HG03175 (cell line): ENCODE measurements around the gene MEMO1.
A peak's percentile ranks its signal among the peaks of the same experiment; 100 is the strongest.
"Not testable (repeated sequence)": the region's sequence is repeated elsewhere in the genome, so short reads cannot be mapped to it uniquely, and the experiment has no call there.

Experiments used
- ATAC-seq: cut with Tn5 transposase; IDR thresholded peaks from one replicate; pipeline ENCODE4 v1.9.1; 2021; ENCODE audit warnings: mild to moderate bottlenecking, moderate library complexity; ENCODE audit not compliant: unreplicated experiment

The MEMO1 gene

DNA sequence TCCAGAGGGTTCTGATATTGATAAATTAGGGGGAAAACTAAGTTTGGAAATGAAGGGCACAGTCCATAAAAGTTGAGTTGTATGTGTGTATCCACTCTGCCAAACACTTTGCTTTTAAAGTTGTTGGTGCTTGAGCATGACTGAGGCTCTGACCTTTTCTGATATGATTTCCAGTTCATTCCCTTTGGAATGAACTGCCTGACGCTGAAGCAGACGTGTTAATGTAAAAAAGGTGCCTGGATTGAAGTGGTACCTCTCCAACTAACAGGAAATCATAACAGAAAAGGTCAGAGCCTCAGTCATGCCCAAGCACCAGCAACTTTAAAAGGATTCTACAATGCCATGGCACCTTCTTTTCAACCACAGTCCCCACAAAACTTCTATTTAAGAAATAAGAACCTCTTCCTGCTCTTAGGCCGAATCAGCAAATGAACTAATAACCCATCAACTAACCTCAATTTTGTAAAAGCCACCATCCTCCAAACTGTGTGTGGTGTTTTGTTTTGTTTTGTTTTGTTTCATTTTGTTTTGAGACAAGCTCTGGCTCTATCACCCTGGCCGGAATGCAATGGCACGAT lies 52.6 kb downstream of the MEMO1 start:
- no peak for ATAC-seq

DNA sequence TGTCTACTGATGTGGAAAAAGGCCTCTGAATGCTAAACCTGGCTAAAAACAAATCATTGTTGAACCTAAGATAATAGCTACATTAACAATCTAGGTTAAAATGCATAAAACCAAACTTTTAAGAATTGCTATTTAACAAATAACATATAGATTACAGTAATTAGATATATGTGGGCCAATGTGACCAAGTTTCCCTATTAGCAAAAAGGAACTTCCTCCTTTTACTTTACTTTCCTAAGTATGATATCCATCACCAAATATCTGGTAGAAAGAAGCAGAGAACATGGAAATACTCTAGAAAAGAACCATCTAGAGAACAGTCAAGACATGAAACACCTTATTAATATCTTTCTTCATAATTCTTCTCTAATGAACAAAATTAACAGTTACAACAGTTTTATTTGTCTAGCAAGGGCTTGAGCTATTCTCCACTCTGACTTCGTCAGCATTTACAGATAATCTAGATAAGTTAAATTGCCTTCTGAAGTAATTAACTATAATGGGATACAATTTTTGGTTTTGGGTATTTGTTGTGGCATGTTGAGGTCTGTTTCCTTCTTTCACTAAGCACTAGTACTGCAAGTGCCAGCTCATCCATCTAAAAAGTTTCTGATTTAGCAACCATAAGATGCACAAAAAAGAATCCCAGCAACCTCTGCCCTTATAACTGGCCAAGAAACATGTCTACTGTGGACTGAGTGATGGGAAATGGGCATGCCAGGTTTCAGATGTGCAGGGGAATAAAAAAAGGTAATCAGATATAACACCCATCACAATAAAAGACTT lies 53.3 kb downstream of the MEMO1 start:
- no peak for ATAC-seq

DNA sequence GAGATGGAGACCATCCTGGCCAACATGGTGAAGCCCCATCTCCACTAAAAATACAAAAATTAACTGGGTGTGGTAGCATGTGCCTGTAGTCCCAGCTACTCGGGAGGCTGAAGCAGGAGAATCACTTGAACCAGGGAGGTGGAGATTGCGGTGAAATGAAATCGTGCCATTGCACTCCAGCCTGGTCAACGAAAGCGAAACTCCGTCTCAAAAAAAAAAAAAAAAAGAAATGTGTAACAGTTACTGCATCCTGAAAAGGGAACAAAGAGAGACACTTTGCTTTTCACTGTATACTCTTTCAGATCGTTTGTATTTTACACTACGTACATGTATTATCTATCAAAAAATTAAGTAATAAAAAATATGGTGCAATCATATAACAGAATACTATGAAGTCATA lies 53.9 kb downstream of the MEMO1 start:
- ATAC-seq: peak; percentile 74

DNA sequence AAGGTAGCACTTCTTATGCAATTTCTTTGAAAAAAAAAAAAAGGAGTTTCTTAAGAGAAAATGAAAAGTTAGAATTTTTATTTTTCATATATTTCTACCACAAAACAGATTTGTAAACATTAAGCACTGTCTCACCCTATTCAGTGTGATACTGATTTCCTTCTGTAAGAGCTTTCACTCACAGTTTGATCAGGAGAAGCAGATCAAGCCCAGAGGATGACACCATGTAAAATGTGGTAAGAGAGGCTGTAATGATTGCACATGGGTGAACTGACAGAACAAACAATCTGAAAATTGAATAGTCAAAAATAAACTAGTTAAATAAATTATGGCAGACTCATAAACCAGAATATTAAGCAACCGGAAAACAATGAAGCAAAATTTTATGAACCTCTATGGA lies 54.5 kb downstream of the MEMO1 start:
- no peak for ATAC-seq

DNA sequence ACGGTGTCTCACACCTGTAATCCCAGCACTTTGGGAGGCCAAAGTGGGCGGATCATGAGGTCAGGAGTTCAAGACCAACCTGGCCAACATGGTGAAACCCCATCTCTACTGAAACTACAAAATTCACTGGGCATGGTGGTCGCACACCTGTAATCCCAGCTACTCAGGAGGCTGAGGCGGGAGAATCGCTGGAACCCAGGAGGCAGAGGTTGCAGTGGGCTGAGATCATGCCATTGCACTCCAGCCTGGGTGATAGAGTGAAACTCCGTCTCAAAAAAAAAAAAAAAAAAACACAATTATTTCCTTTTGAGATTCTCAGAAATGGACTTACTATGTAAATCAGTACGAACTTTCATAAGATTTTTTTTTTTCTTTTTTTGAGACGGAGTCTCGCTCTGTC lies 57.7 kb downstream of the MEMO1 start:
- ATAC-seq: not testable (repeated sequence)

DNA sequence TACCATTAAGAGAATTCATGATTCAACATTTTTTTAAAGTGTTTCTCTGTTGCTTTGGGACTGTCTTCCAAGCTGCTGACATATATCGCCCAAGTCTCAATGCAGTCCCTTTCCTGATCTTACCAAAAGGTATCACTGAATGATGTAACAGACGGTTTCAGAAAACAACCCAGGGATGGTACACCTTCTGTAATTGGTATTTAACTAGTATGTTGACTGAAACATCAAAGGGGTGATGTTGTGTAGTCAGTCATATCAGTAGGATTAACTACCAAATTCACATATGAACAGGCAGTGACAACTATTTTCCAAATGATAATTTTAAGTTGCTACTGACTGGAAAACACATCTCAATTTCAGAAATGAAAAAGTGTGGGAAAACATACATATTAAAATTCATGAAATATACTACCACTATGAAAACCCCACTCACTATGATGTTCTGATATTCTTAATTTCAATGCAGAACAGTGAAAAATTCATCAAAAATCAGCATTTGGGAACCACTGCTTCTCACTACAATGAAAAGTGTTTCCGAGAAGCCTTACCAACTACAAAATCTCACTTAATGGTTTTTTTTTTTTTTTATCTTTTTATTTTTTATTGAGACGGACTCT lies 59.8 kb downstream of the MEMO1 start:
- ATAC-seq: no peak

DNA sequence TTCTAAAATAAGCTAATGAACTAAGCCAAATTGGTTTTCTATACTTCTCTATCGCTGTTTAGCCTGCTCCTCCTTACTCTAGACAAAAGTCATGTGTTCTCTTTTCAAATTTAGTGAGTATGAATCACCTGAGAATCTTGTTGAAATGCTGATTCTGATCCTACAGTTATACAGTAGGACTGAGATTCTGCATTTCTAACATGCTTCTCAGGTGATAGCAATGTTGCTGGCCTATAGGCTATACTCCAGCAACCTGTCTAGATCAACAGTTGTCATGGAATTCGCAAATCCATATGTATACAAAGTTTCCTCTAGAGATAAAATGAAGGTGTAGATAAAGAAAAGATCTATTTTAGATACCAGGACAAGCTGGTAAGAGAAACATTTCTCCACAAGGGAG lies 62.9 kb downstream of the MEMO1 start:
- no peak for ATAC-seq

DNA sequence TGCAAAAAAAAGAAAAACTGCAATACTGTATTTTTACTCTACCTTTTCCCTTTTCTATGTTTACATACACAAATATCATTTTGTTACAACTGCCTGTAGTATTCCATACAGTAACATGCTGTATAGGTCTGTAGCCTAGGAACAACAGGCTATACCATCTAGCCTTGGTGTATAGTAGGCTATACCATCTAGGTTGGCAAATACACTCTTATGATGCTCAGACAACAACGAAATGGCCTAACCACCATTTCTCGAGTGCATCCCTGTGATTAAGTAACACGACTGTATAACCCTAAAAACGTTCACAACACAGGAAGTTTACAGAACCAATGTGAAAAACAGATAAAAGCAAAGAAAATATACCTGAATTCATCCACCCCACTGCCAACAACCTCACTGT lies 64.0 kb downstream of the MEMO1 start:
- ATAC-seq: no peak

DNA sequence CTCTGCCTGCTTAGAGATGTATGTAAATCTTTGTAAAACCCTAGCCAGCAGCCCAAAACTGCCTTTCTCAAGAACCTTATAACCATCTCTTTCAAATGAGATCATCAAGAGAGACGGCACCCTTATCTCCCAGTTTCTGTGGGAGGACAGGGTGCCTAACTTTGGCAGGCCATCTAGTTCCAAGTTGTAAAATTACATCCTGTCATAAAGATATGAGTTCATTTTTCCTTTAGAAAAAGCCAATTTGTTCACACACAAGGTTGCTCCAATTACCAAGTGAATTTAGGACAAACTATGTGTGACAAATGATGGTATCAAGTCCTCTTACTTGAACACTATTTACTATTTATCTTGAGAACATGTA lies 65.3 kb downstream of the MEMO1 start:
- ATAC-seq: no peak

DNA sequence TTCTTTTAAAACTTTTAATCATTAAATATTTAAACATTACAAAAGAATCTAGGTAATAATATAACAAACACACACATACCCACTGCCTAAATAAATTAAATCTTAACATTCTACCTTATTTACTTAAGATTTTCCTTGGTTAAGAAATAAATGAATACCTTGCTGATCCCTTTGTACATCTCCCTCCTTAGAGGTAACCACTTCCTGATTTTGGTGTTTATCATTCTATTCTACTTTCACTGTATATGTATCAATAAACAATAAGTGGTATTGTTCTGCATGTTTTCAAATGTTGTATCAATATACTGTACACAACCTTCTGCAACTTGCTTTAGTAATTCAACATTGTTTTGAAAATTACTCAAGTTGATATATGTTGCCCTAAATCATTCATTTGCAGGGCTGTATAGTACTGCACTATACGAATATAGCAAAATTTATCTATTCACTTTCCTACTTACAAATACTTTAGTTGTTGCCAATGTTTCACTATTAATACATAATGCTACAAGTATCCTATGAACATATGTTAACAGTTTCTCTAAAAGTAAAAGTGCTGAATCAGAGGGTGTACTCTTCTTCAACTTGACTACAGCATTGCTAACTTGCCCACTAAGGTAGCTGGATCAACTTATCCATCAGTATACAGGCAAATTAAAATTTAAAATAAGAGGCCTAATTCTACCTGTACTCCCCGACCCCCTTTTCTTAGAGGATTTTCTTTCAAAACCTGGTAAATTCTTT lies 65.8 kb downstream of the MEMO1 start:
- no peak for ATAC-seq

DNA sequence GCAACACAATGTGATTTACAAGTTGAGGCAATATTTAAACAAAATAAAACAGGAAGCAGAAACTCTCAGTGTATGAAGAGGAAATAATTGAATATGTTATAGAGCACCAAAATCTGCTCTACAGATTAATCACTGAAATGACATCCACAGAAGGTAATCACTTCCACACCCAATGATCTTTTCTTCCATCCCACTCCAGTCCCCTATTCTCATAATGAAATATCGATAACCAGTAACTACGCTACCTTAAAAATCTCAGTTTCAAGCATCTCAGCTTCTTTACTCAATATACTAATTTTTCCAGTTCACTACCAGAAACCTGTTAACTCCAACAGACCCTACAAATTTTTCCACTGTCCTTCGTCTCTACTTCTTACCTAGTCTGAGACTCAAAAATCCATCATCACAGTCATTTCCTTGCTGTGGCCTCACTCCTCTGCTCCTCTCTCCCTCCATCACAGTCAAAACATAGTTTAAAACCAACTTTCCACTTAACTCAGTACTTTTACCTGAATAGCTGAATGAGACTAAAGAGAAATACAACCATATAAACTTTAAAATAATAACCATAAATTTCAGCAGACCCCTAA lies 67.1 kb downstream of the MEMO1 start:
- no peak for ATAC-seq

DNA sequence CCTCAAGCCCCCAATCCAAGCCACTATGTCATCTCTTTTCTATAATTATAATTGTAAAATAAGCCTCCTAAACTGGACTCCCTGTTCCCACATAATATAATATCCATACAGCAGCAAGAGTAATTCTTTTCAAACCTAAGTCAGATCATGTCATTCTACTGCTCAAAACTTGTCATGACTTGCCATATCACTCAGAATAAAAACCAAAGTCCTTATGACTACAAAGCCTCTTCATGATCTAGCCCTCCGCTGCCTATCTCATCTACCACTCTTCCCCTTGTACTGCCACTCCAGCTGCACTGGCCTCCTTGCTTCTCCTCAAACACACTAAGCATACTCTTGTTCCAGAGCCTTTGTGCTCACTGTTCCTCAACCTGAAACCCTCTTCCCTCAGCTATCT lies 69.9 kb downstream of the MEMO1 start:
- ATAC-seq: no peak

DNA sequence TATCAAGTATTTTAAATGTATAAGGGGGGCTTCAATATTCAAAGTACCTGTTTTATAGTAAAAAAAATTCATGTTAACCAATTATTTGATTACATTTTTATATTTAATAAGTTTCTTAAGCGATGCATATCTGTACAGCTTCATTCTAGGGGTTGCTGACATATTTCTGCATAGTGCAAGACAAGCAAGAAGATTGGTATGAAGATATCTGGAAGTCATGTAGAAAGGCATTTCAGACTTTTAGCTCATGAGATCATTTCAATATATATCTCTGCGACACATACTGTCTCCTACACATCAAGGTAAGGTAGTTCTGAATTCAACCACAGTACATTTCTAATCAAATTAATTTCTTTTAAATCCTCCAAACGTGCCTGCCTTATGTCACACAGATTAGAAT lies 73.1 kb downstream of the MEMO1 start:
- no peak for ATAC-seq

DNA sequence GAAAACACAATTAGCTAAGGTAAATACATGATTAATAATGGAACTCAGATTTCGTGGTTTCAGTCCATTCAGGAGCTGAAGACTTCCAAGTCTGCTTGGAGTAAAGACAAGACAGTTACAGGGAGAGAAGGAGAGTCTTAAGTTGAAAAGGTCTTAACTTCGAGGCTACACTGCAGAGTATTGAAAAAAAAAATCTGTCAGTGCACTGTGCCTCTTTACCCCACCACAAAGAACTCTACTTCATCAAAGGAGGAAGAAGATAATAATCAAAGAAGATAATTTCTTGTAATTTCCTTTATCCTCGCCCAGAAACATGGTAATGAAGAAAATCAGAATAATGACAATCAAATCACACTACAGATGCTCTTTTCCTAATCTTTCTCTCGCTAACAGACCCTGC lies 75.4 kb downstream of the MEMO1 start:
- no peak for ATAC-seq

DNA sequence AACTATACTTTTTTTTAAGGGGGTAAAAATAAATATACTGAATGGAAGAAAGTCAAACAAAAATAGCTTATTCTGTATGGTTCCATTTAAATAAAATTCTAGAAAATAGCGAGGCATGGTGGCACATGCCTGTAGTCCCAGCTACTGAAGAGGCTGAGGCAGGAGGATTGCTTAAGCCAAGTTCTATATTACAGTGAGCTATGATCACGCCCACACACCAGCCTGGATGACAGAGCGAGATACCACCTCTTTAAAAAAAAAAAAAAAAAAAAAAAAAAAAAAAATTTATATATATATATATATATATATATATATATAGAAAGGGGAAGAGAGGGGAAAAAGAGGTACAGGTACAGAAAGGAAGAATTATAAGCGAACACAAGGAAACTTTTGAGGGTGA lies 77.7 kb downstream of the MEMO1 start:
- ATAC-seq: no peak

DNA sequence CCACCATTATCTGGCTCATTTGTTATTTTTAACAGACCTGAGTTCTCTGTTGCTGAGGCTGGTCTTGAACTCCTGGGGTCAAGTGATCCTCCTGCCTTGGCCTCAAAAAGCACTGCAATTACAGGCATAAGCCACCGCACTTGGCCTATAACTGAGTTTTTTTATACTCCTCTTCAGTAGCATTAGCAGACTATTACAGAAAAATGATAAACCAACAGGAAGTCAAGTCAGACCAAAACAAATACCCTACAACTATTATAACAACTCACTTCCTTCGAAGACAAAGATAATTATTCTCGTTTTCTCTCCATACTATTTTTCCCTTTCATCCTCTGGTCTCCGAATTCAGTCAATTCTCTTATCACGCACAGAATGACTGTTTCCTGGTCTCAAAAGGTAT lies 78.2 kb downstream of the MEMO1 start:
- ATAC-seq: no peak

DNA sequence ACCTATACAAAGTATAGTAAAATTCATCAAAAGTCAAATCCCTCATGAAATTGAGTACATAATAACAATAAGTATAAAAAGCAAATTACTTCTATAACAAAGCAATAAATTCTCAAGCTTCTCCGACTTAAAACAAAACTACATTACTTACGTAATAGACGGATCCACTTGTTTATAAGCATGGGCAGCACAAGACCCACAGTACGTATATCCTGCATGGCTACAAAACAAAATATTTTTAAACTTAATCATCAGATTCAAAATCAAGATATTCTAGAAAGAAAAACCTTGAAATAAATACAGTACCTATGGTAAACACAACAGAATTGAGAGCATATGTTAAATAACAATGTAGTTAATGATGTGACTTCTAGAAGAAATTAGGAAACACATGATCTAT lies 78.9 kb downstream of the MEMO1 start:
- no peak for ATAC-seq

DNA sequence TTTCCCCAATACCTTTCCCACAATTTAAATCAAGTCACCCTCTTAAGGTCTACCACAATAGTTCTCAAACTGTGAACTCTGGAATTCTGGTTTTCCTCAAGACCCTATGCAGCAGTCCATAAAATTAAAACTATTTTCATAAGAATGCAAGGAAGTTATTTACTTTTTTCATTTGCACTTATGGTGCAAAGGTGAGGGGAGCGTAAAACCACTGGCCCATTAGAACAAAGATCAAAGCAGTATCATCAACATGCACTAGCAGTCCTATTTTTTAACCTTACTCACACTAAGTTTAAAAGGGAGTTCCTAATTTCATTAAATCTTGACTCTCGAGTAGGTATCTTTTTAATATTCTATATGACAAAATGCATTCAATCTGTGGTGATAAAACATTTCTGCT lies 85.3 kb downstream of the MEMO1 start:
- no peak for ATAC-seq

DNA sequence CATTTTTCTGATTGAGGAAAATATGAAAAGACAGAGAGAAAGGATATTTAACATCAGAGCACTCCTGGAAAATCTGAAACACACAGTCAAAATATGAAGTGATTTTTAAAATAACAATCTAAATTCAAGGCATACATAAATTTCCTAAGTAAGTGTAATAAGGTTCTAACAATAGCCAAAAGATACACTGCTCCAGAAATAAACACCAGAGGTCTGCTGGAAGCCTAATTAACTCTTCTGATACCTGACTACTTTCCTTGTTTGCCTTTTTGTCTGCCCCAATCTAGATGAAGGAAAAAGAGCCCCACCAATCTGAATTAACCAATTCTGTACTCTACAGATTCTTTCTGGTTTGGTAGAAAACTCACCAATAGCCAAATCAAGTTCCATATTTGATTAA lies 87.1 kb downstream of the MEMO1 start:
- ATAC-seq: no peak

DNA sequence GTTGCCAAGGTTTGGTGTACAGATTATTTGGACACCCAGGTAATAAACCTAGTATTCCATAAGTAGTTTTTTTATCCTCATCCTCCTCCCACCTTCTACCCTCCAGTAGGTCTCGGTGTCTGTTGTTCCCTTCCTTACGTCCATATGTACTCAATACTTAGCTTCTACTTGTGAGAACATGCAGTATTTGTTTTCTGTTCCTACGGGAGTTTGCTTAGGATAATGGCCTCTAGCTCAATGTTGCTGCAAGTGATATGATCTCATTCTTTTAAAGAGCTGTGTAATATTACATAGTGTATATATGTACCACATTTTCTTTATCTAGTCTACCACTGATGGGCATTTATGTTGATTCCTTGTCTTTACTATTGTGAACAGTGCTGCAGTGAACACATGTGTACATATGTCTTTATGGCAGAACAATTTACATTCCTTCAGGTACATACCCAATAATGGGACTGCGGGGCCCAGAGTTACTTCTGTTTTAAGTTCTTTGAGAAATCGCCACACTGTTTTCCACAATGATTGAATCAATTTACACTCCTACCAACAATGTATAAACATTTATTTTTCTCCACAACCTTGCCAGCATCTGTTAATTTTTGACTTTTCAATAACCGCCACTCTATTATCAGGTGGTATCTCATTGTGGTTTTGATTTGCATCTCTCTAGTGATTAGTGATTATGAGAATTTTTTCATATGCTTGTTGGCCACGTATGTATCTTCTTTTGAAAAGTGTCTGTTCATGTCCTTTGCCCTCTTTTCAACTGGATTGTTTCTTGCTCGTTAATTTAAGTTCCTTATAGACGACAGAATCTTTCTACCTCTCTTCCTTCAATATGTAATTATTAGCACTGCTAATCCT lies 88.0 kb downstream of the MEMO1 start:
- peak; percentile 65 for ATAC-seq

DNA sequence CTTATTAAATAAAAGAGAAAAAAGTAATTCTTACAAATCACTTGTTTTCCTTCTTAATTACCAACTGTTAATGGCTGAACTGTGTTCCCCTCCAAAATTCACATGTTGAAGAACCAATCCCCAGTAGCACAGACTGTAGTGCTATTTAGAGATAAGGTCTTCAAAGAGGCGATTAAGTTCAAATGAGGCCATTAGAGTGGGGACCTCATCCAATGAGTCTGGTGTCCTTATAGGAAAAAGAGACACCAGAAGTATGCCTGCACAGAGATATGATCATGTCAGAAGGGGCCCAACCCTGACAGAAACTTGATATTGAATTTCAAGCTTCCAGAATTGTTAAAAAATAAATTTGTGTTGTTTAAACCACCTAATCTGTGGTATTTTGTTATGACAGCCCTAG lies 89.8 kb downstream of the MEMO1 start:
- no peak for ATAC-seq
